ENCODE measurements around the gene LRCH4. TPM values are rescaled to one million over a fixed set of nuclear protein-coding genes. Genes with fewer than 3 reads are reported as not detected.

LRCH4 gene
- total RNA-seq, 1 experiment from 2014 or later: 42.4 TPM

DNA sequence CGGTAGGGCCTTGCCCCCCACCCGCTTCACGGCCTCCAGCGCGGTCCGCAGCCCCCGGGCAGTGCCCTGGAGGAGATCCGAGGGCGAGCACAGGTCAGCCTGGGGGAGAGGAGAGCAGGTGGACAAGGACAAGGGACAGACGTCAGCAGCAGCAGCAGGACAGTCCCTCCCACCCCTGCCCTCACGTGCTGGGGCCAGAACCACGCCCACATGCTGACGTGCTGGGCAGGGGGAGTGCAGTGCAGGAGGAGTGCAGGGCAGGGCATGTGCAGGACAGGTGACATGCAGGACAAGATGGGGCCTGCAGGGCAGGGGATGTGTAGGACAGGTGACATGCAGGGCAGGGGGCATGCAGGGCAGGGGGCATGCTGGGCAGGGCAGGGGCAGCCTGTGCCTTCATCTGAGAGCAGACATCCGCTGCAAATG is 10.7 kb downstream of the LRCH4 start:
- BruUV-seq (replicated peaks): no TSS peak

DNA sequence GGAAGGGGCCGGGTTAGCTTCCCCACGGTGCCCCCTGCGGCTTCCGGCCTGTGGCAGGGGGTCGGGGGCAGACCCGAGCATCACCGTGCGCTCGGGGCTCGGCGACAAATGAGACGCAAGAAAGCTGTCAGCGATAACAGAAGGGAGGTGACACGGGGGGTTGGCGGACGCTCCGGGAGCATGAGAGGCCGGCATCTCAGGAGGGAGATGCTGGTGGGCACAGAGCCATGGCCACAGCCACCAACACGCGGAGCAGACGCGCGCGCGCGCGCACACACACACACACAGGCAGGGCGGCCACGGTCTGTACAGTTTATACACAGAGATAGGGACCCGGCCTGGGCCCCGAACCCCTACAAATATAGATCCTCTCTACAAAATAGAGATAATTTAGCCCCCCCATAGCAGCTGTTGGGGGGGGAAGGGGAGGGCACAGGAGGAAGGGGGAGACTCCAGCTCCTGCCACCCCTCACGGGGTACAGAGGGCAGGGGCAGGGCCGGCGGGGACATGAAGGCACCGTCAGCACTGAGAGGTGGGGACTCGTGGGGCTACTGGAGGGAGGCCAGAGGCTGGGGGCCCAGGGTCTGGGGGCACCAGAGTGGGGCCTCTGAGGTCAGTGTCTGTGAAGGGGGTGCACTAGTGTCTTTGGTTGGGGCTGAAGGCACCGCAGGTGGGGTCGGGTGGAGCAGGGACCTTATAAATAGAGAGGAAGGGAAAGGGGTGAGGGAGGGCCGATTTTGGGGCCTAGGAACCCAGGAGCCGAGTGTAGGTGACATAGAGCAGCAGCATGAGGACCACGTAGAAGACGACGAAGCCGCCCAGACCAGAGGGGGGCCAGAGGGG is 11.3 kb downstream of the LRCH4 start:
- intact Hi-C loops (cut with micrococcal nuclease; ENCODE audit: unreplicated experiment): no loop called here
- TF ChIP-seq EZH2 (IDR thresholded peaks at IDR 0.05; ENCODE audit: borderline replicate concordance, low read depth, low read length, poor library complexity, severe bottlenecking) (no peak), CTCF (conservative IDR thresholded peaks at IDR 0.05; ENCODE audit: low read depth, low read length) (no peak)
- no peaks in the 10 kb centered on the region for H3K9me3 ChIP-seq (ENCODE audit: low read depth, low read length, poor library complexity, severe bottlenecking)
- ChIA-PET CTCF (no interaction called here), POLR2A (ENCODE audit: low non-redundant PET) (no interaction called here)
- BruUV-seq (replicated peaks): no TSS peak
- no peak for DNase-seq (ENCODE audit: low spot score)
- no peak overlapping the region for H3K4me3 ChIP-seq (ENCODE audit: low read depth, low read length, poor library complexity, severe bottlenecking)
- H3K27me3 ChIP-seq (replicated peaks; ENCODE audit: insufficient read depth, low read depth, low read length, poor library complexity): no peaks in the 10 kb centered on the region
- peaks cover 11% of the 10 kb centered on the region for H3K36me3 ChIP-seq (ENCODE audit: insufficient read depth, low read length, poor library complexity, severe bottlenecking)
- H3K27ac ChIP-seq (ENCODE audit: low read depth, low read length, poor library complexity, severe bottlenecking): no peak overlapping the region
- H3K4me1 ChIP-seq (ENCODE audit: insufficient read depth, low read length, poor library complexity, severe bottlenecking): peaks cover 8% of the 10 kb centered on the region

More for the DNA sequence above, 10.7 kb downstream of the LRCH4 start:
- TF ChIP-seq EZH2 (IDR thresholded peaks at IDR 0.05; ENCODE audit: borderline replicate concordance, low read depth, low read length, poor library complexity, severe bottlenecking): no peak
- no peak for TF ChIP-seq CTCF (conservative IDR thresholded peaks at IDR 0.05; ENCODE audit: low read depth, low read length)
- Histone ChIP-seq H3K27ac (ENCODE audit: low read depth, low read length, poor library complexity, severe bottlenecking) (no peak overlapping the region), H3K9me3 (ENCODE audit: low read depth, low read length, poor library complexity, severe bottlenecking) (no peaks in the 10 kb centered on the region), H3K36me3 (ENCODE audit: insufficient read depth, low read length, poor library complexity, severe bottlenecking) (peaks cover 17% of the 10 kb centered on the region), H3K4me1 (ENCODE audit: insufficient read depth, low read length, poor library complexity, severe bottlenecking) (peaks cover 1% of the 10 kb centered on the region), H3K4me3 (ENCODE audit: low read depth, low read length, poor library complexity, severe bottlenecking) (no peak overlapping the region), H3K27me3 (replicated peaks; ENCODE audit: insufficient read depth, low read depth, low read length, poor library complexity) (no peaks in the 10 kb centered on the region)
- ChIA-PET CTCF (no interaction called here), POLR2A (ENCODE audit: low non-redundant PET) (no interaction called here)
- no peak for DNase-seq (ENCODE audit: low spot score)
- intact Hi-C loops (cut with micrococcal nuclease; ENCODE audit: unreplicated experiment): no loop called here

- no peak for DNase-seq (ENCODE audit: low spot score)
- POLR2A ChIA-PET (ENCODE audit: low non-redundant PET): no interaction called here
Observed at GRCh38 chr7:100573691-100574361, 12.1 kb downstream of the LRCH4 start, which contains the start of gene SAP25. Gene SAP25, minus strand, starts transcription at chr7:100573900. Its CDS starts 158 bp downstream, at chr7:100573742.

More at GRCh38 chr7:100573691-100574361, 12.1 kb downstream of the LRCH4 start, which contains the start of gene SAP25:
- peaks cover 14% of the 10 kb centered on the region for H3K4me1 ChIP-seq (ENCODE audit: insufficient read depth, low read length, poor library complexity, severe bottlenecking)
- peaks cover 11% of the 10 kb centered on the region for H3K36me3 ChIP-seq (ENCODE audit: insufficient read depth, low read length, poor library complexity, severe bottlenecking)
- CTCF ChIA-PET: interaction anchor here (0.6 kb wide), 1 partner anchor 10 kb away, joined by 5 read pairs; no protein-coding TSS in a partner anchor
- TF ChIP-seq CTCF (conservative IDR thresholded peaks at IDR 0.05; ENCODE audit: low read depth, low read length): 0 out of 2 replicates have a peak, but pooled peaks have one; percentile 12
- TF ChIP-seq EZH2 (IDR thresholded peaks at IDR 0.05; ENCODE audit: borderline replicate concordance, low read depth, low read length, poor library complexity, severe bottlenecking): no peak
- no peak within 1 kb of the TSS for H3K27ac ChIP-seq (ENCODE audit: low read depth, low read length, poor library complexity, severe bottlenecking)
- no peaks in the 10 kb centered on the region for H3K9me3 ChIP-seq (ENCODE audit: low read depth, low read length, poor library complexity, severe bottlenecking)
- no peaks in the 10 kb centered on the region for H3K27me3 ChIP-seq (replicated peaks; ENCODE audit: insufficient read depth, low read depth, low read length, poor library complexity)
- H3K4me3 ChIP-seq (ENCODE audit: low read depth, low read length, poor library complexity, severe bottlenecking): no peak within 1 kb of the TSS
- intact Hi-C loops (cut with micrococcal nuclease; ENCODE audit: unreplicated experiment): no loop called here
- BruUV-seq (replicated peaks): no TSS peak

Measured in A673 (cell line).